Vagina (tissue), 2 donors: ENCODE results near the gene MAFG. TPM values are rescaled to one million over a fixed set of nuclear protein-coding genes. Genes with fewer than 3 reads are reported as not detected.

Experiments used
- DNase-seq, 2 donors: peaks; one replicate each; pipeline ENCODE4 v3.0.0-alpha.2; 2017; ENCODE audit errors: extremely low spot score in 2 of 2
- H3K27ac ChIP-seq: fragments of 200-600 bp; sonication (generic); one replicate; pipeline ENCODE4 v1.5.1; 2019
- H3K27me3 ChIP-seq: fragments of 200-600 bp; sonication (generic); one replicate; pipeline ENCODE4 v1.5.1; 2019
- H3K36me3 ChIP-seq, 2 donors: fragments of 200-600 bp; sonication (generic); one replicate each; pipeline ENCODE4 v1.5.1; 2017 to 2019
- H3K4me1 ChIP-seq: fragments of 200-600 bp; sonication (generic); one replicate; pipeline ENCODE4 v1.5.1; 2019
- H3K4me3 ChIP-seq, 2 donors: fragments of 200-600 bp; sonication (generic); 1 replicate in 1 of 2; 2 replicates in 1 of 2; pipeline ENCODE4 v1.5.1; 2016 to 2019
- H3K9me3 ChIP-seq: fragments of 200-600 bp; sonication (generic); one replicate; pipeline ENCODE4 v1.5.1; 2019
- POLR2A ChIP-seq, 2 donors: fragments of 450-650 bp; IDR thresholded peaks; one replicate each; pipeline ENCODE4 v1.6.1; 2017; ENCODE audit warnings: antibody characterized with exemption in 2 of 2, mild to moderate bottlenecking in 2 of 2, moderate library complexity in 2 of 2
- POLR2AphosphoS5 ChIP-seq, 2 donors: sonication (generic); formaldehyde crosslinking; IDR thresholded peaks; one replicate each; pipeline ENCODE4 v1.9.0; 2017; ENCODE audit warnings: antibody characterized with exemption in 2 of 2, mild to moderate bottlenecking in 2 of 2, low read depth in 1 of 2; ENCODE audit not compliant: insufficient read depth in 1 of 2
- intact Hi-C: fragments of 100-400 bp; cut with DNase I; formaldehyde crosslinking; loops from one replicate; pipeline ENCODE4 v1.15.1; 2023
- total RNA-seq: library from RNA; depleted of rRNA; stranded (reverse); fragments of >200 nt; gene quantifications from one replicate; pipeline ENCODE4 v1.2.3, GENCODE V29; 2016
- TF ChIP-seq, protein P1 (sequence below), 3 experiments: fragments of 450-650 bp in 2 of 3; fragments of 200-600 bp in 1 of 3; sonication (generic) in 1 of 3; IDR thresholded peaks; one replicate each; pipeline ENCODE4 v1.5.1; 2017 to 2019; ENCODE audit warnings: antibody characterized with exemption in 3 of 3, mild to moderate bottlenecking in 2 of 3, moderate library complexity in 2 of 3

Gene MAFG
- total RNA-seq, 1 donor from 2014 or later: 18.9 TPM

DNA sequence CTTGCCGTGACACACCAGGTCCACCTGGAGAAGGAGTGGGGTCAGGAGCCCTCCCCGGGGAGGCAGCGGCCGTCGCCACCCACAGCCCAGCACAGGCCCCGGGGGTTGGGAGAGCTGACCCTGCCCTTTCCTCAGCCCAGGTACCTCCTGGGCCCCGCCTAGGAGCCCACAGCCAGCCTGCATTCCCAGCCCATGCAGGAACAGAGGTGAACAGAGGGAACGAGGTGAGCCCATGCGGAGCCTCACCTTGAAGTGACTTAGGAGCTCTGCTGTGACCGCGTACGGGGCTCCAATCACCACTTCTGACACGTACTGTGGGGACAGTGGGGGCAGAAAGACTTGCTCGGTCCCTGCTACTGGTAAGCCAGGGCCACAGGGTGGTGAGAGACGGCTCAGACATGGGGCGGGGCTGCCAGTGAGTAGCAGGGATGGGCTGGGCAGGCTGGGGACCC, 22.1 kb downstream of the MAFG start:
- no peaks in the 10 kb centered on the region for H3K27me3 ChIP-seq
- H3K27ac ChIP-seq: no peak overlapping the region
- H3K36me3 ChIP-seq: peaks cover 0 to 10% of the 10 kb centered on the region in 2 donors
- DNase-seq: no peak
- H3K4me1 ChIP-seq: peaks cover 24% of the 10 kb centered on the region
- intact Hi-C loops: no loop called here
- H3K4me3 ChIP-seq: no peak overlapping the region
- TF ChIP-seq, protein P1, sequence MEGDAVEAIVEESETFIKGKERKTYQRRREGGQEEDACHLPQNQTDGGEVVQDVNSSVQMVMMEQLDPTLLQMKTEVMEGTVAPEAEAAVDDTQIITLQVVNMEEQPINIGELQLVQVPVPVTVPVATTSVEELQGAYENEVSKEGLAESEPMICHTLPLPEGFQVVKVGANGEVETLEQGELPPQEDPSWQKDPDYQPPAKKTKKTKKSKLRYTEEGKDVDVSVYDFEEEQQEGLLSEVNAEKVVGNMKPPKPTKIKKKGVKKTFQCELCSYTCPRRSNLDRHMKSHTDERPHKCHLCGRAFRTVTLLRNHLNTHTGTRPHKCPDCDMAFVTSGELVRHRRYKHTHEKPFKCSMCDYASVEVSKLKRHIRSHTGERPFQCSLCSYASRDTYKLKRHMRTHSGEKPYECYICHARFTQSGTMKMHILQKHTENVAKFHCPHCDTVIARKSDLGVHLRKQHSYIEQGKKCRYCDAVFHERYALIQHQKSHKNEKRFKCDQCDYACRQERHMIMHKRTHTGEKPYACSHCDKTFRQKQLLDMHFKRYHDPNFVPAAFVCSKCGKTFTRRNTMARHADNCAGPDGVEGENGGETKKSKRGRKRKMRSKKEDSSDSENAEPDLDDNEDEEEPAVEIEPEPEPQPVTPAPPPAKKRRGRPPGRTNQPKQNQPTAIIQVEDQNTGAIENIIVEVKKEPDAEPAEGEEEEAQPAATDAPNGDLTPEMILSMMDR (IDR thresholded peaks at IDR 0.05): no peak
- TF ChIP-seq POLR2A (IDR thresholded peaks at IDR 0.05) (no peak), POLR2AphosphoS5 (IDR thresholded peaks at IDR 0.05; ENCODE audit: insufficient read depth in 1 of 2, low read depth in 1 of 2) (no peak)
- no peaks in the 10 kb centered on the region for H3K9me3 ChIP-seq

DNA sequence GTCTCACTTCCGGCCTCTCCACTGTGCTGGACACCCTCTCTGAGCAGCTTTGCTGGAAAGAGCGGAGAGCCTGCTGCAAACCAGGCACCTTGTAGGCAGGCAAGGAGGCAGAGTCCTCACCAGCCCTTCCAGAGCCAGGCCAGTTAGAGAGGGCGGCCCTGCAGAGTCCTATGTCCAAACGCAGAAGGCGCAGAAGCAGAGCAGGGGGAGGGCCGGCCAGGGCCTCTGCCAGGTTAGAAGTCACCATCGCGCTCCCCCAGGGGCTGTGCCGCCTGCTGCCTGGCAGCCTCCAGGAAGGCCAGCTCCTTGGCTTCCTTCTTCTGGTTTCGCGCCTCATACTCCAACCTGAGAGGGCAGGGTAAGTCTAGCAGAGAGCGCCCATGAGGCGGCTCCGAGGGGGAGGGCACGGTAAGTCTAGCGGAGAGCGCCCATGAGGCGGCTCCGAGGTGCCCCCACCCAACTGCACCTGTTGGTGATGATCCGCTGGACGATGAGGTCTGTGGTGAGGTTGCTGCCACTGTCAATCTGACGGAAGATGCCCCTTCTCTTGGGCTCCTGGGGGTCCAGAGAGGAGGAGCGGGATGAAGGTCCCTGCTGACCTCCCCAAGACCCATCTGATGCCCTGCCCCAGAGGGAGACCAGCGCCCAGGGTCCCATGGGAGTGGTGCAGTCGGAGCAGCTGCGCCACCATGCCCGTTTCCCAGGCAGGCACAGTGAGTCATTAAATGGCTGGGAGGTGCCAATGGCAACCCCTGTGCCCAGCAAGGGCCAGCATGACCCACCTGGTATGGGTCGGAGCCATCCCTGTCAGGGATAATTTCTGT, 22.7 kb downstream of the MAFG start:
- peaks cover 0 to 16% of the 10 kb centered on the region in 2 donors for H3K36me3 ChIP-seq

DNA sequence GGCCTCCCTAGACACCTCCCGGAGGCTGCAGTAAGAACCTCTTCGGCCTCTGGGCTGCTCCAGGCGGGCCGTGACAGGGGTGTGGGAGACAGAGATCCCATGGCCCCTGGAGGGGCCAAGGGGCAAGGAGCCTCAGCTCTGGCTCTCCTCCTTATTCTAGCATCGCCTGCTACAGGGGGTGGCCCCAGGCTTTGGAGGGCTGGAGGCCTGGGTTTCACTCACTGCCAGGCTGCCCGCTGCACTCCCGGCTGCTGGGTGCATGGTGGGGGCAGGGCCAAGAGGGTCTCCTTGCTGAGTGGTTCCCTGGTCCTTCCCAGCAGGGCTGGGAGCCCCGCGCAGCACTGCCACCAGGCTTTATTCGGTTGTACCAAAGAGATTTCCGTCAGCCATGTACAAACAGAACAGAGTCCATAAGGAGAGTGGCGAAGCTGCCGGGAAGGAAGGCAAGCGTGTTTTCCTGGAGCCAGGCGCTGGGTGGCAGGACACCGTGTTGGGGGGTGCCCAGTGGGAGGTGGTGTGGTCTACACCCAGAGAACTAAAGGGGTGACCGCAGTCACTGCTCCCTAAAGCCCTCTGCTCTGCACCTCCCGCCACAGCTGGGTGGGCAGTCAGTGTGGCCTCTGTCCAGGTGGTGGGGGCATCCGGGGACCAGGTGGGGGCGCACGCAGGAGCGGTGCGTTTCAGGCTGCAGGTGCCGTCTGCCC, 23.5 kb downstream of the MAFG start:
- Histone ChIP-seq H3K36me3 (peaks cover 0 to 24% of the 10 kb centered on the region in 2 donors), H3K27ac (no peak overlapping the region), H3K4me1 (peaks cover 15% of the 10 kb centered on the region), H3K9me3 (no peaks in the 10 kb centered on the region), H3K27me3 (no peaks in the 10 kb centered on the region), H3K4me3 (no peak overlapping the region)
- TF ChIP-seq POLR2A (IDR thresholded peaks at IDR 0.05) (no peak), POLR2AphosphoS5 (IDR thresholded peaks at IDR 0.05; ENCODE audit: insufficient read depth in 1 of 2, low read depth in 1 of 2) (no peak)
- no peak for DNase-seq
- intact Hi-C loops: no loop called here

More for the DNA sequence above, 22.7 kb downstream of the MAFG start:
- Histone ChIP-seq H3K27ac (no peak overlapping the region), H3K4me1 (peaks cover 18% of the 10 kb centered on the region), H3K9me3 (no peaks in the 10 kb centered on the region), H3K27me3 (no peaks in the 10 kb centered on the region), H3K4me3 (no peak overlapping the region)
- intact Hi-C loops: no loop called here
- DNase-seq: no peak
- TF ChIP-seq POLR2A (IDR thresholded peaks at IDR 0.05): no peak
- TF ChIP-seq, protein P1 (IDR thresholded peaks at IDR 0.05): no peak
- no peak for TF ChIP-seq POLR2AphosphoS5 (IDR thresholded peaks at IDR 0.05; ENCODE audit: insufficient read depth in 1 of 2, low read depth in 1 of 2)

DNA sequence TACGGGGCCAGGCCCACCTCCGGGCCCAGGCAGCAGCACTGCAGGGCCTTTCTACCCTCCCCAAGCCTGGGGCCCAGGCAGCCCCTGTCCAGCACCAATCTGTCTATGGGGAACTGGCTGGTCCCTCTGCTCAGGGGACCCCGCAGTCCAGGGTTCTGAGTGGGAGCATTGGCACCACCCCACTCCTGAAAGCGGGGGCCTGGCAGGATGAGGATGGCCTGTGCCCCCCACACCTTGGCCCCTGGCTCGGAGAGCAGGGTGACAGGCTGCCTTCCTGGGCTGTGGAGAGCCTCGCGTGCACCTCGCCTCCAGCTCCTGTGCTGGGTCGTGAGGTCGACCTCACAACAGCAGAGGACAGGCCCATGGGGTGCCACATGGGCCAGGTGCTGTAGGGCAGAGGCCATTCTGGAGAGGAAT, 24.1 kb downstream of the MAFG start:
- Histone ChIP-seq H3K9me3 (no peaks in the 10 kb centered on the region), H3K27me3 (no peaks in the 10 kb centered on the region)

More for the DNA sequence above, 24.1 kb downstream of the MAFG start:
- intact Hi-C loops: no loop called here
- TF ChIP-seq POLR2A (IDR thresholded peaks at IDR 0.05) (no peak), POLR2AphosphoS5 (IDR thresholded peaks at IDR 0.05; ENCODE audit: insufficient read depth in 1 of 2, low read depth in 1 of 2) (no peak)
- TF ChIP-seq, protein P1 (IDR thresholded peaks at IDR 0.05): no peak
- peaks cover 0 to 29% of the 10 kb centered on the region in 2 donors for H3K36me3 ChIP-seq
- H3K27ac ChIP-seq: no peak overlapping the region
- no peak overlapping the region for H3K4me3 ChIP-seq
- peaks cover 15% of the 10 kb centered on the region for H3K4me1 ChIP-seq
- no peak for DNase-seq
